ENCODE measurements around the gene TPD52L2.
"Not testable (repeated sequence)": the region's sequence is repeated elsewhere in the genome, so short reads cannot be mapped to it uniquely, and the experiment has no call there.

Gene TPD52L2

DNA sequence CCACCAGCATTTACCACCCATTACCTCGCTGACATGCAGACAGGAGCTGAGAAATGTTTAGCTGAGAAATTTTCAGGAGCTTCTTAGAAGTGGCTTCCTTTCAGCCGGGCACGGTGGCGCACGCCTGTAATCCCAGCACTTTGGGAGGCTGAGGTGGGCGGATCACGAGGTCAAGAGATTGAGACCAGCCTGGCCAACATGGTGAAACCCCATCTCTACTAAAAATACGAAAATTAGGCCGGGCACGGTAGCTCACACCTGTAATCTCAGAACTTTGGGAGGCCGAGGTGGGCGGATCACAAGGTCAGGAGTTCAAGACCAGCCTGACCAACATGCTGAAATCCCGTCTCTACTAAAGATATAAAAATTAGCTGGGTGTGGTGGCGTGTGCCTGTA, 13.5 kb upstream of the TPD52L2 start:
- not testable (repeated sequence) for H3K9ac ChIP-seq (ENCODE audit: low read depth, low read length); H3K36me3 ChIP-seq (ENCODE audit: control insufficient read depth, insufficient read depth, low read length); H3K9me3 ChIP-seq (ENCODE audit: control insufficient read depth, insufficient read depth, low read length); H3K4me3 ChIP-seq (ENCODE audit: low read depth, low read length); H3K27me3 ChIP-seq (ENCODE audit: control insufficient read depth, insufficient read depth, low read length)
- H3K4me1 ChIP-seq (ENCODE audit: control insufficient read depth, insufficient read depth, low read length): peaks cover 15% of the 10 kb centered on the region

DNA sequence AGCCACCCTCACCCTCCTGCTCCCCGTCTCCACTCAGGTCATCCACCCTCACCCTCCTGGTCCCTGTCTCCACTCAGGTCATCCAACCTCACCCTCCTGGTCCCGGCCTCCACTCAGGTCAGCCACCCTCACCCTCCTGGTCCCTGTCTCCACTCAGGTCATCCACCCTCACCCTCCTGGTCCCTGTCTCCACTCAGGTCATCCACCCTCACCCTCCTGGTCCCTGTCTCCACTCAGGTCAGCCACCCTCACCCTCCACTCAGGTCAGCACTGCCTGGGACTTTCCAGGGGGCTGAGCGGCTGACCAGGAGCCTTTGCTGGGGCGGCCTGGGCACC, 11.4 kb upstream of the TPD52L2 start:
- H3K9ac ChIP-seq (ENCODE audit: low read depth, low read length): peak overlapping the region; percentile 16
- not testable (repeated sequence) for H3K9me3 ChIP-seq (ENCODE audit: control insufficient read depth, insufficient read depth, low read length); H3K4me3 ChIP-seq (ENCODE audit: low read depth, low read length); H3K27me3 ChIP-seq (ENCODE audit: control insufficient read depth, insufficient read depth, low read length); H3K36me3 ChIP-seq (ENCODE audit: control insufficient read depth, insufficient read depth, low read length)
- peaks cover 11% of the 10 kb centered on the region for H3K4me1 ChIP-seq (ENCODE audit: control insufficient read depth, insufficient read depth, low read length)

DNA sequence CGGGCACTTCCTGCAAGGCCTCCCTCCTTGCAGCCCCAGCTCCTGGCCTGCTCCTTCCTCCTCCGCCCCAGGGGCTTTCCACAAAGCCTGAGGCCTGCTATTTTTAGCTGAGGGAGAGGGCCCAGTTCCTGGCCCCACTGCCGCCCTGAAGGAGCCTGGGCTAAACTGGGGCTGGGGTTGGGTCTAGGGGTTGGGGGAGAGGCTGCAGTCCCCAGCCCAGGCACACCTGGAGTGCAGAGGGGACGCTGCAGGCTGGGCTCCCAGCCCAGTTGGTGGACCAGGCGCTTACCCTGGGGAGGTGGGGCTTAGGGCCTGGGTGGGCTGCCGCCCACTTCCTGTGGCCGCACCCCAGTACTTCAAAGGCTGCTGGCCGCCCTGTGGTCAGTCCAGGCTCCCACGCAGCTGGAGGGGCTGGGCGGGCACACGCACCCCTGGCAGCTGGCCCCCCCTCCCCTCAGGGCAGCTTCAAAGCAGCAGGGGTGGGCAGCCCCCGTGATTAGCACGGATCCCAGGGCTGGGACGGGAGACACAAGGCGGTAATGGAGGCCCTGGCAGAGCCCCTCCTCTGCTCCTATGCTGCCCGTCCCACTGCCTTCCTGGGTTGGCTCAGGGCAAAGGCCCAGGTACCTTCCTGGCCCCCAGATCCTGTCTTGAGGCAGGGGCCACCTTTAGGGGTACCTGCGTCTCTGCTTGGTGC, 10.9 kb upstream of the TPD52L2 start:
- Histone ChIP-seq H3K4me1 (ENCODE audit: control insufficient read depth, insufficient read depth, low read length) (peaks cover 14% of the 10 kb centered on the region), H3K9me3 (ENCODE audit: control insufficient read depth, insufficient read depth, low read length) (no peaks in the 10 kb centered on the region), H3K9ac (ENCODE audit: low read depth, low read length) (peak overlapping the region; percentile 16), H3K27me3 (ENCODE audit: control insufficient read depth, insufficient read depth, low read length) (no peaks in the 10 kb centered on the region), H3K36me3 (ENCODE audit: control insufficient read depth, insufficient read depth, low read length) (no peaks in the 10 kb centered on the region), H3K4me3 (ENCODE audit: low read depth, low read length) (no peak overlapping the region)

DNA sequence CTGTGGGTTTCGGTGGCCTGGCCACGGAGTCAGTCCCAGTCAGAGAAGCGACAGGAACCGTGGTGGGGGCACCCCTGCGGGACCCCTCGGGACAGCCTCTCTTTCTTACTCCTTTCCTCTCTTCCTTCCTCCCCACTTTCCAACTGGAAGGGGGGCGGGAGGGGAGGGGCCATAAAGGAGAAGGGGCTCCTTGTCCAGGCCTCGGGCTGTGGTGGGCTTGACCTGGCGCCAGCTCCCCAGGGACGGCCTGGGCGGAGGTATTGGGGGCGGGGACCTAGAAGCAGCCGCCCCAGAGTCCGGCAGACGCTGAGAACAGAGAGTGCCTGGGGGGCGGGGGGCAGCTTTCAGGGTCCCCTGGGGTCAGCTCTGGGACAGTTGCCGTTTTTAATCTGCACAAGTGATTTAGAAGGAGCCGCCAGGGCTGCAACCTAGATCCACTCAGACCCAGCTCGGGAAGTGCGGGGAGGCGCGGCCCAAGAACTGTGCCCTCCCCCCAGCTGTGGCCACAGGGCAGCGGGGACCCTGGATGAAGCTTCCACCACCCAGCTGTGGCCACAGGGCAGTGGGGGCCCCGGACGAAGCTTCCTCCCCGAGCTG, 10.2 kb upstream of the TPD52L2 start:
- Histone ChIP-seq H3K27me3 (ENCODE audit: control insufficient read depth, insufficient read depth, low read length) (no peaks in the 10 kb centered on the region), H3K9me3 (ENCODE audit: control insufficient read depth, insufficient read depth, low read length) (no peaks in the 10 kb centered on the region), H3K4me1 (ENCODE audit: control insufficient read depth, insufficient read depth, low read length) (peaks cover 17% of the 10 kb centered on the region), H3K36me3 (ENCODE audit: control insufficient read depth, insufficient read depth, low read length) (no peaks in the 10 kb centered on the region), H3K9ac (ENCODE audit: low read depth, low read length) (peak overlapping the region; percentile 60), H3K4me3 (ENCODE audit: low read depth, low read length) (peak overlapping the region; percentile 30)

DNA sequence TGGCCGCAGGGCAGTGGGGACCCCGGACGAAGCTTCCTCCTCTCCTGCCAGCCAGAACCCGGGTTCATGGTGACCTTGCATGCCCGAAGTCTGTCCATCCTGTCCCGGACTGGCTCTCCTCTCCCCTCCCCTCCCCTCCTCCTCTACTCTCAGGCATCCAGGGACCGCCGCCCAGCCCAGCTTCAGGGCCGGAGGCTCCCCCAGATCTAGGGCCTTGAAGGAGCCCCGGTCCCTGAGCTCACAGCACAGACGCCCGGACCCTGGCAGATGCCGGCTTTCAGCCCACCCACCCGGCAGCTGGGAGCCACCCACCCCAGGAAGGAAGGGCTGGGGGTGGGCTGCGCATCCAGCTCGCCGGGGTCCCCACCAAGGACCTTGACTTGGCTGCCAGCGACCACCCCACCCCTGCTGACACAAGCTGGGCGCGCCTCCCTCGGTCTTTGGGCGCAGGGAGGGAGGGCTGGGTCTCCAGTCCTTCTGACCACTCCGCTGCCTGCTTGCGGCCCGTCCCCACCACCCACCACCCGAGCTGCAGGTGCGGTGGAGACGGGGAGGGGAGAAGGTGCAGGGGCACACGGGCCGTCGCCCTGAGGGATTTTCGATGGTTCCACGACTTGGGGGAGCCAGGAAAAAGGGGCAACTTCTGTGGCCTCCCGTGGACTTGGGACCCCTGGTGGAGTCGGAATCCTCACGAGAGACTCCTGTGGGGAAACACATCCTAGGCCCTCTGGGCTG, 9.5 kb upstream of the TPD52L2 start:
- peak overlapping the region; percentile 30 for H3K4me3 ChIP-seq (ENCODE audit: low read depth, low read length)
- peaks cover 17% of the 10 kb centered on the region for H3K4me1 ChIP-seq (ENCODE audit: control insufficient read depth, insufficient read depth, low read length)
- H3K9ac ChIP-seq (ENCODE audit: low read depth, low read length): peak overlapping the region; percentile 60
- H3K27me3 ChIP-seq (ENCODE audit: control insufficient read depth, insufficient read depth, low read length): no peaks in the 10 kb centered on the region
- H3K9me3 ChIP-seq (ENCODE audit: control insufficient read depth, insufficient read depth, low read length): no peaks in the 10 kb centered on the region
- H3K36me3 ChIP-seq (ENCODE audit: control insufficient read depth, insufficient read depth, low read length): no peaks in the 10 kb centered on the region

DNA sequence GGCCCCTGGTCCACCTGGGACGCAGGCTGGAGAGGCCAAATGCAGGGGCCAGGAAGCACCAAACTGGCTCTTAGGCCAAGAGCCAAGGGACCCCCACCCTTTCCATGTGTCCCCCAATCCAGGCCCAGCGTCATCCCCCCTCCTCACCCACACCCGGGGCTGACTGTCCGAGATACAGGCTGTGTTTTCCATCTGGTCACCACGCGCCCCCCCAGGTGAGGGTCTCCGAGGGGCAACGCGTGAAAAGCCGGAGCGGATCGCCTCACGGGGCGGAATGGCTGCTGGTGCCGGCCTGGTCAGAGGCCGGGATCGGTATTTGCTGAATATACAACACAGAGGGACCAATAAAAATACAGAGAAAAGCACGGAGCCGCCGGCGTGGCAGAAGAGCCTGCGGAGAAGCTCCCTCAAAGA, 9.0 kb upstream of the TPD52L2 start:
- H3K36me3 ChIP-seq (ENCODE audit: control insufficient read depth, insufficient read depth, low read length): peaks cover under 1% of the 10 kb centered on the region
- H3K9ac ChIP-seq (ENCODE audit: low read depth, low read length): peak overlapping the region; percentile 60
- peak overlapping the region; percentile 30 for H3K4me3 ChIP-seq (ENCODE audit: low read depth, low read length)
- H3K4me1 ChIP-seq (ENCODE audit: control insufficient read depth, insufficient read depth, low read length): peaks cover 17% of the 10 kb centered on the region
- no peaks in the 10 kb centered on the region for H3K27me3 ChIP-seq (ENCODE audit: control insufficient read depth, insufficient read depth, low read length)
- no peaks in the 10 kb centered on the region for H3K9me3 ChIP-seq (ENCODE audit: control insufficient read depth, insufficient read depth, low read length)

DNA sequence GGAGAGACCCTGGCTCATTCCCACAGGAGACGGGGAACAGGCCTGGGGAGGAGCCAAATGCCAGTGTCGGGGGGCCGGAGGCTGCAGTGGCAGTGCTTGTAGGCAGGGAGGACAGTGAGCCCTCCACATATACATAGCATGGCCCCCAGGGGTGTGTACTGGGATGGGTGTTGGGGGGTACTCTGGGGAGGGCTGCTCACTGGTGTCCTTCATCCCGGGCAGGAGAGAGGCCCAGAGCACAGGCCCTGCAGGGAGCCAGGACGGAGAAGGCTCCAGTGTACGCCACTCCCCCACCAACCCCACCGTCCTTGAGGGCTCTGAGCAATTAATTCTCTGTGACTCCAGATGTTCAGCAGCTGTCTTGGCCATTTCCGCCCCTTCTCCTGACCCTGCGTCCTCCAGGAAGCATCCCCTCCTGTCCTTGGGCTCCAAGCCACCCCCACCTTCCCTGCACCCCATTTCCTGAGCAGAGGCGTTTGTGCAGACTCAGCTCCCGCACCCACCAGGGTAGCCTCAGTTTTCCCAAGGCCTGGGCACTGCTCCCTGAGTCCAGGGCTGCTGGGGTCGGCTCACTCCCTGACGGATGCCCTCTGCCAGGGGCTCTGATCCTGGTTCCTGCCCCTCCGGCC, 7.2 kb upstream of the TPD52L2 start:
- Histone ChIP-seq H3K9me3 (ENCODE audit: control insufficient read depth, insufficient read depth, low read length) (no peaks in the 10 kb centered on the region), H3K36me3 (ENCODE audit: control insufficient read depth, insufficient read depth, low read length) (peaks cover 16% of the 10 kb centered on the region), H3K9ac (ENCODE audit: low read depth, low read length) (peak overlapping the region; percentile 65), H3K4me1 (ENCODE audit: control insufficient read depth, insufficient read depth, low read length) (peaks cover 17% of the 10 kb centered on the region), H3K27me3 (ENCODE audit: control insufficient read depth, insufficient read depth, low read length) (no peaks in the 10 kb centered on the region), H3K4me3 (ENCODE audit: low read depth, low read length) (no peak overlapping the region)

DNA sequence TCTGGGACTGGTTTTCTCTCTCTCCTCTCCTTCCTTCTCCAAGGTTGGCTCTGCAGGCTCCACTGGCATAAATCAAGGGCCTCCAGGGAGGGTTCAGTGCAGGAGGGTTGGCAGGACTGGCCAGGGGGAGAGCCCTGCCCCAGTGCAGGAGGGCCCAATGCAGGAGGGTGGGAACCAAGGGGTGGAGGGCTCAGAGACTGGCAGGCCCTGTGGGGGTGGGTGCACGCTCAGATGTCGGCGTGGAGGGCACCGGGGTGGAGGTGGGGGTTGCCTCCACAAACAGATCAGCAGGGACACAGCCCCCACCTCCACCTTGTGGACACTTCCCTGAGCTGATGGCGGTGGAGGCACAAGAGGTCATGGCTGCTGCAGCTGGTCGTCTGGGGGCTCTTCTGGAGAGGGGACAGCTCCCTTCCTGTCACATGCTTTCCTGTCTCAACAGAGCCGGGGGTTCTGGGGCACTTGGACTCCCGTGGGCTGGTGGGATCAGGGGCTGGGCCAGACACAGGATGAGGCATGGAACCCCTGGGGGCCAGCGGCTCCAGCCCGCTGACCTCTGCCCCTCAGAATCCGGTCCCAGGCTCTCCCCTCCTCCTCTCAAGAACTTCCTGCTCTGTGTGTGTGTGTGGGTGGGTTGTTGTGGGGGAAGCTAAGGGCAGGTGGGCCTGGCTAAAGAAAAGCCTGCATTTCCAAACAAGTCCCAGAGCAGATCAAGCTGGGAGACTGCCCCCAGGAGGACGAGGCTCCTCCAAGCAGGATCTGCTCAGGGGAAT, 6.5 kb upstream of the TPD52L2 start:
- Histone ChIP-seq H3K4me1 (ENCODE audit: control insufficient read depth, insufficient read depth, low read length) (peaks cover 22% of the 10 kb centered on the region), H3K4me3 (ENCODE audit: low read depth, low read length) (peak overlapping the region; percentile 35), H3K9me3 (ENCODE audit: control insufficient read depth, insufficient read depth, low read length) (no peaks in the 10 kb centered on the region), H3K27me3 (ENCODE audit: control insufficient read depth, insufficient read depth, low read length) (no peaks in the 10 kb centered on the region), H3K9ac (ENCODE audit: low read depth, low read length) (peak overlapping the region; percentile 65), H3K36me3 (ENCODE audit: control insufficient read depth, insufficient read depth, low read length) (peaks cover 16% of the 10 kb centered on the region)

DNA sequence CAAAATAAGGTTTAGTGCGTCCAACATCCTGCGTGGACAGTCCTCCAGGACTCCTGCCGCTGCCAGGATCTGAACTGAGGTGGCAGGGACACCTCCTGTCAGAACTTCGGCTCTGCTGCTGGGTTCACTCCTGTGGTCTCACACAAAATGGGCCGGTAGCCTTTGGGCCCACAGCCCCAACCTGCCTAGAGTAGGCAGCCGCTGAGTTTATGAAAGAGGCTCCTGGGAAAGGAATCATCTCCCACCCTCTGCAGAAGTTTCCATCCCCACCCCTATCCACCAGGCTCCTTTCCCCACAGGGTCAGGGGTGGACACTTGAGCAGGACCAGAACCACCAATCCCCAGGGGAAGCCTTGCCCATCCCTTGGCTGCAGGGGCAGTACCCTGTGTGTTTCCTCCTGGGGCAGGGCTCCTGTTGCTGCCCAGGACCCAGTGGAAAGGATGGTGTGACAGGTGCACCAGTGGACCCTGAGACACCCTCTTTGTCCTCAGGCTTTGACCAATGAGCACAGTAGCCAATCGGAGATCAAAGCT, 5.8 kb upstream of the TPD52L2 start:
- Histone ChIP-seq H3K4me1 (ENCODE audit: control insufficient read depth, insufficient read depth, low read length) (peaks cover 22% of the 10 kb centered on the region), H3K36me3 (ENCODE audit: control insufficient read depth, insufficient read depth, low read length) (peaks cover 16% of the 10 kb centered on the region), H3K9me3 (ENCODE audit: control insufficient read depth, insufficient read depth, low read length) (no peaks in the 10 kb centered on the region), H3K9ac (ENCODE audit: low read depth, low read length) (peak overlapping the region; percentile 65), H3K27me3 (ENCODE audit: control insufficient read depth, insufficient read depth, low read length) (no peaks in the 10 kb centered on the region), H3K4me3 (ENCODE audit: low read depth, low read length) (no peak overlapping the region)

DNA sequence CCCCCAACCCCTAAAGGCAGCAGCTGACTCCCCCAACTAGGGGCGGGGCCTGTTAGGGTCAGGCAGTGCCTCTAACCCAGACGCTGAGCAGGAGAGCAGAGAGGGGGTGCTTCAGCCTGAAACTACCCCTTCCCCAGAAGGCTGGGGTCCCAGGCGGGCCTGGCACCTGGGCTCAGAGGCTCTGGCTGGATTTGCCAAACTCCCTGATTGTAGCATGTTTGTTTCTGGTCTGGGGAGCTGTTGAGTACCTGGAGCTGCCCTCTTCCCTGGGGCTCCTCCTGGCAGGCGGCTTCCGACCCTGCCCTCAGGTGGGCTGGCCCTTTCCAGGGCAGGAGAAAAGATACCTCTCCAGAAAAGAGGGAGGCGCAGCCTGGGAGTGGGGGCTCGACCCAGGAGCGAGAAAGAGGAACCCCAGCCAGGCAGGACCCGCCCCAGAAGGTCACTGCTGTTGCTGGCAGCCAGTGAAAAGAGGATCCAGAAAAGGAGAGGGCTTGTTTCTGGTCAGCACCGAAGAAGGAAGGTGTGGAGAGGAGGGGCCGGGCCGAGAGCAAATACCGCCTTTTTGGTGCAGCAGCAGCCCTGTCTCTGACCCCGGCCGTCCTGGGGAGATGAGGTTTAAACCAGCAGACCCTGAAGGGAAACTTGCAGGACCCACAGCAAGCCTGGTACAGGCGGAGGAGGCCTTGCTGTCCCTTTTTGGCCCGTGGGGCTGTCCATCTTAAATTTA, 4.6 kb upstream of the TPD52L2 start:
- Histone ChIP-seq H3K4me1 (ENCODE audit: control insufficient read depth, insufficient read depth, low read length) (peaks cover 22% of the 10 kb centered on the region), H3K9me3 (ENCODE audit: control insufficient read depth, insufficient read depth, low read length) (no peaks in the 10 kb centered on the region), H3K36me3 (ENCODE audit: control insufficient read depth, insufficient read depth, low read length) (peaks cover 16% of the 10 kb centered on the region), H3K9ac (ENCODE audit: low read depth, low read length) (peak overlapping the region; percentile 5), H3K27me3 (ENCODE audit: control insufficient read depth, insufficient read depth, low read length) (no peaks in the 10 kb centered on the region), H3K4me3 (ENCODE audit: low read depth, low read length) (no peak overlapping the region)
